ENCODE results near the gene GAK. TPM values are rescaled to one million over a fixed set of nuclear protein-coding genes. Genes with fewer than 3 reads are reported as not detected.

The GAK gene
- polyA plus RNA-seq, 2 donors: 82.3 to 147 TPM

DNA sequence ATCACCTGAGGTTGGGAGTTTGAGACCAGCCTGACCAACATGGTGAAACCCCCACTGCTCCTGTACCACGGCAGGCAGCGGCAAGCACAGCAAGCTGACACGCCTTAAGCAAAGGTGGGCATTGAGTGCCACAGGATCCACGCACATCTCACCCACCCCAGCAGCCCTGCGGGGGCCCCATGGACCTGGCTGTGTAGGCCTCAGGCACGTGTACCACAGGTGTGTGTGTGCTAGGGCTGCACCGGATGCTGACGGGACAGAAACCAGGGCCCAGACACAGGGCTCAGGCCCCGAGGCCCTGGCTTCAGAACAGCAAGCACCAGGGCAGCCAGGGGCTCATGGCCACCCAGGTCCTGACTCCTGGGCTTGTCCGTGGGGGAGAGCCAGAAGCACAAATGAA lies 46.8 kb downstream of the GAK start:
- H3K27me3 ChIP-seq (ENCODE audit: control insufficient read depth in 1 of 2, insufficient read depth in 2 of 2, low read length in 2 of 2): no peaks in the 10 kb centered on the region
- peaks cover 0 to 5% of the 10 kb centered on the region in 2 donors for H3K4me1 ChIP-seq (ENCODE audit: control insufficient read depth in 2 of 2, insufficient read depth in 2 of 2, low read length in 1 of 2)
- 90 to 92% methylated on average over 10 of the region's 10 CpGs for WGBS, 2 donors
- H3K9me3 ChIP-seq (ENCODE audit: control insufficient read depth in 2 of 2, insufficient read depth in 1 of 2, low read depth in 1 of 2, low read length in 1 of 2): peaks cover 0 to 8% of the 10 kb centered on the region in 2 donors
- H3K4me3 ChIP-seq (ENCODE audit: low read depth in 1 of 2, low read length in 2 of 2): no peak overlapping the region
- no peak overlapping the region for H3K27ac ChIP-seq (ENCODE audit: low read depth in 2 of 2, low read length in 1 of 2)
- peaks cover 13 to 92% of the 10 kb centered on the region in 2 donors for H3K36me3 ChIP-seq (ENCODE audit: control insufficient read depth in 2 of 2, insufficient read depth in 2 of 2, low read length in 1 of 2)

DNA sequence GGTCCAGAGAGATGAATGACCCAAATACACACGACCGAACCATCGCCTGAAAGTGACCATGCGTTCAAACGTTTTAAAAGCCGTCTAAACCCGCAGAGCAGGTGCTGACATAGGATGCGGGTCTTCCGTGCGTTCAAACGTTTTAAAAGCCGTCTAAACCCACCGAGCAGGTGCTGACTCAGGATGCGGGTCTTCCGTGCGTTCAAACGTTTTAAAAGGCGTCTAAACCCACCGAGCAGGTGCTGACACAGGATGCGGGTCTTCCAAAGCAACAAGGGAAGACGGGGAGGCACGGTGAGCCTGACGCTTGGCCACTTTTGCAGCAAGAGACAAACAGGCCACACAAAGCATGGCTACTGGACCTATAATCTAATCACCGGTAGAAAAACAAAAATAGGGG lies 47.2 kb downstream of the GAK start:
- H3K36me3 ChIP-seq (ENCODE audit: control insufficient read depth in 2 of 2, insufficient read depth in 2 of 2, low read length in 1 of 2): peaks cover 13 to 92% of the 10 kb centered on the region in 2 donors
- WGBS, 2 donors: 86 to 90% methylated on average over 24 of the region's 24 CpGs
- H3K27ac ChIP-seq (ENCODE audit: low read depth in 2 of 2, low read length in 1 of 2): no peak overlapping the region
- peaks cover 0 to 8% of the 10 kb centered on the region in 2 donors for H3K9me3 ChIP-seq (ENCODE audit: control insufficient read depth in 2 of 2, insufficient read depth in 1 of 2, low read depth in 1 of 2, low read length in 1 of 2)
- H3K4me3 ChIP-seq (ENCODE audit: low read depth in 1 of 2, low read length in 2 of 2): no peak overlapping the region
- H3K4me1 ChIP-seq (ENCODE audit: control insufficient read depth in 2 of 2, insufficient read depth in 2 of 2, low read length in 1 of 2): peaks cover 0 to 5% of the 10 kb centered on the region in 2 donors
- H3K27me3 ChIP-seq (ENCODE audit: control insufficient read depth in 1 of 2, insufficient read depth in 2 of 2, low read length in 2 of 2): no peaks in the 10 kb centered on the region

DNA sequence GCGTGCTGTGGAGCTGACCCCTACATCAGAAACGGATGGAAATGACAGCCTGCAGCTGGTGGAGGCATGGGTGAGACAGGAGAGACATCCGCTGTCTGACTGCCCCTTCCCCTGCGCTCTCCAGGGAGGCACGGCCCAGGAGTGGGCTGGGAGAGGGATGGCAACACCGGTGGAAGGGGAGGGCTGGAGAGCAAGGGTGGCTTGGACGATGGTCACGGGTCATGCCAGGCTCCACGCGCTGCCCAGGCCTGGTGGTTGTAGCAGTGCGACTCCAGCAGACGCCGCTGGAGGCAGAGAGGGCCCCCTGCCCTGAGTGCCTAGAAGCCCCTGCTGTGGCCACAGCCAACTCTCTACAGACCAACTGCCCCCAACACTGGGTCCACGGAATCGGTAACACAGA lies 47.9 kb downstream of the GAK start:
- H3K27me3 ChIP-seq (ENCODE audit: control insufficient read depth in 1 of 2, insufficient read depth in 2 of 2, low read length in 2 of 2): no peaks in the 10 kb centered on the region
- 84 to 92% methylated on average over 14 to 15 of the region's 15 CpGs for WGBS, 2 donors
- no peak overlapping the region for H3K4me3 ChIP-seq (ENCODE audit: low read depth in 1 of 2, low read length in 2 of 2)
- H3K9me3 ChIP-seq (ENCODE audit: control insufficient read depth in 2 of 2, insufficient read depth in 1 of 2, low read depth in 1 of 2, low read length in 1 of 2): peaks cover 0 to 8% of the 10 kb centered on the region in 2 donors
- peaks cover 0 to 5% of the 10 kb centered on the region in 2 donors for H3K4me1 ChIP-seq (ENCODE audit: control insufficient read depth in 2 of 2, insufficient read depth in 2 of 2, low read length in 1 of 2)
- H3K27ac ChIP-seq (ENCODE audit: low read depth in 2 of 2, low read length in 1 of 2): no peak overlapping the region
- peaks cover 13 to 87% of the 10 kb centered on the region in 2 donors for H3K36me3 ChIP-seq (ENCODE audit: control insufficient read depth in 2 of 2, insufficient read depth in 2 of 2, low read length in 1 of 2)

DNA sequence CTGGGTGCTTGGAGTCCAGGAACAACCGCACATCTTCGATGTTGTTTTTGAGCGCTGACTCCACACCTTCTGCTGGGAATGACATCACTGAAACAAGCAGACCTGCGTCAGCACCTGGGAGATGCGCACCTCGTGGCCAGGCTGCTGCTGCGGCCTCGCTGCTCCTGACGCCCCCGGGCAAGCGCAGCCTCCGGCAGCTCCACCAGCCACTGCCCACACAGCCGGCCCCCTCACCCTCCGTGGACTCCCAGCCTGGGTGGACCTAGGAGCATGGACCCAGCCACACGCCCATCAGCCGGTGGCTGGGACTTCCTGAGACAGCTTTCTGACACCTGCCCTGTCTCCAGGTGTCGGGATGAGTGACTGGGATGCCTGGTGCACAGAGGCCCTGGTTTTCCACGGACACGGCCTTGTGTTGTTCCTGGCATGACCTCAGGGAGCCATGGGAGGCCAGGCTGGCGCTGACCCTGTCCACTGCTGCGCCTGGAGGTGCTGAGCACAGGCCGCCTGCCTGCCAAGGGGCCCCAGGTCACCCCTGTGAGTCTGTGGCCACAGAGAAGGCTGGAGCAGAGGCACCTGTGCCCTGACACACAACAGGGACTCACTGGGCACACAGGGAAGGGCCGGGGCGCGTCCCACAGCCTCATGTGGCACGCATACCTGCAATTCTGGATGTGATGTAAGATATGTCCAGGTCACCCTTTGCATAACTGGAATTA lies 48.6 kb downstream of the GAK start:
- Histone ChIP-seq H3K4me3 (ENCODE audit: low read depth in 1 of 2, low read length in 2 of 2) (no peak overlapping the region), H3K9me3 (ENCODE audit: control insufficient read depth in 2 of 2, insufficient read depth in 1 of 2, low read depth in 1 of 2, low read length in 1 of 2) (peaks cover 0 to 8% of the 10 kb centered on the region in 2 donors), H3K27ac (ENCODE audit: low read depth in 2 of 2, low read length in 1 of 2) (no peak overlapping the region), H3K36me3 (ENCODE audit: control insufficient read depth in 2 of 2, insufficient read depth in 2 of 2, low read length in 1 of 2) (peaks cover 16 to 86% of the 10 kb centered on the region in 2 donors), H3K4me1 (ENCODE audit: control insufficient read depth in 2 of 2, insufficient read depth in 2 of 2, low read length in 1 of 2) (peaks cover 0 to 7% of the 10 kb centered on the region in 2 donors), H3K27me3 (ENCODE audit: control insufficient read depth in 1 of 2, insufficient read depth in 2 of 2, low read length in 2 of 2) (no peaks in the 10 kb centered on the region)
- WGBS, 2 donors: 92 to 94% methylated on average over 26 of the region's 26 CpGs

DNA sequence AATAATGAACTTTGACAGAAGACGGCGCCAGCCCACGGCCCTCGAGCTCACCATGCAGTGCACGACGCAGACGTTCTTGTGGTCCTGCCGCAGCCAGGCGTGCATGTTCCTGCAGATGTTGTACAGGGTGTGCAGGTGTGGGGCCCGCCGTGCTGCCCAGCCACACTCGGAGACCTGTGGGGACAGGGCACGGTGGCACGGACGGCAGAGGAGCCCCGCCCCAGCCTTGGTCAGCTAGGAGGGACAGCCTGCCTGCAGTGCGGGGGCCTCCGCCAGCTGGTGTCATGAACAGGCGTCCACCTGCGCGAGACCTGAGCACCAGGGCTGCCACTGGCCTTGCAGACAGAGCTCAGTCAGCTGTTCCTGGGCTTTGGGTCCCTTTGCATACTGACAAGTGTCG lies 49.5 kb downstream of the GAK start:
- peaks cover 13 to 78% of the 10 kb centered on the region in 2 donors for H3K36me3 ChIP-seq (ENCODE audit: control insufficient read depth in 2 of 2, insufficient read depth in 2 of 2, low read length in 1 of 2)
- no peaks in the 10 kb centered on the region for H3K27me3 ChIP-seq (ENCODE audit: control insufficient read depth in 1 of 2, insufficient read depth in 2 of 2, low read length in 2 of 2)
- peaks cover 0 to 4% of the 10 kb centered on the region in 2 donors for H3K9me3 ChIP-seq (ENCODE audit: control insufficient read depth in 2 of 2, insufficient read depth in 1 of 2, low read depth in 1 of 2, low read length in 1 of 2)
- WGBS, 2 donors: 94 to 96% methylated on average over 22 of the region's 22 CpGs
- peaks cover 0 to 7% of the 10 kb centered on the region in 2 donors for H3K4me1 ChIP-seq (ENCODE audit: control insufficient read depth in 2 of 2, insufficient read depth in 2 of 2, low read length in 1 of 2)
- H3K4me3 ChIP-seq (ENCODE audit: low read depth in 1 of 2, low read length in 2 of 2): no peak overlapping the region
- no peak overlapping the region for H3K27ac ChIP-seq (ENCODE audit: low read depth in 2 of 2, low read length in 1 of 2)

DNA sequence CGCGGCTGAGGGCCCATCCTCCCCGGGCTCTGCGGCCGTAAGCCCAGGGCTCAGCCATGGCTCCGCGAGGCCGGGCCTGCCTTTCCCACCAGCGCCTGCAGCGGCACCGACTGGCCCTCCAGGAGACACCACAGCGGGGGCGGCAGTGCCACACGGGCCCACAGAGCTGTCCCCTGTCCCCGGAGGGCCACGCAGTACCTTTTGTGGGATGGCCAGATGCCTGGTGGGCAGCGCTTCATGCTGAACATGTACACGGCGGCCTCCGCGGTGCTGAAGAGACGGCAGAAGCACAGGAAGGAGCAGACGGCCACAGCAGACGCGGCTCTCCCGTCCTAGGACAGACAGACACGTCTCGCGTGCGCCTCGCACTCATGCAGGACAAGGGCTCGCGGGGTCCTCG lies 50.4 kb downstream of the GAK start:
- no peaks in the 10 kb centered on the region for H3K27me3 ChIP-seq (ENCODE audit: control insufficient read depth in 1 of 2, insufficient read depth in 2 of 2, low read length in 2 of 2)
- H3K9me3 ChIP-seq (ENCODE audit: control insufficient read depth in 2 of 2, insufficient read depth in 1 of 2, low read depth in 1 of 2, low read length in 1 of 2): no peaks in the 10 kb centered on the region
- no peak overlapping the region for H3K27ac ChIP-seq (ENCODE audit: low read depth in 2 of 2, low read length in 1 of 2)
- peaks cover 15 to 77% of the 10 kb centered on the region in 2 donors for H3K36me3 ChIP-seq (ENCODE audit: control insufficient read depth in 2 of 2, insufficient read depth in 2 of 2, low read length in 1 of 2)
- peaks cover 0 to 2% of the 10 kb centered on the region in 2 donors for H3K4me1 ChIP-seq (ENCODE audit: control insufficient read depth in 2 of 2, insufficient read depth in 2 of 2, low read length in 1 of 2)
- no peak overlapping the region for H3K4me3 ChIP-seq (ENCODE audit: low read depth in 1 of 2, low read length in 2 of 2)
- 94% methylated on average over 34 of the region's 34 CpGs for WGBS, 2 donors

DNA sequence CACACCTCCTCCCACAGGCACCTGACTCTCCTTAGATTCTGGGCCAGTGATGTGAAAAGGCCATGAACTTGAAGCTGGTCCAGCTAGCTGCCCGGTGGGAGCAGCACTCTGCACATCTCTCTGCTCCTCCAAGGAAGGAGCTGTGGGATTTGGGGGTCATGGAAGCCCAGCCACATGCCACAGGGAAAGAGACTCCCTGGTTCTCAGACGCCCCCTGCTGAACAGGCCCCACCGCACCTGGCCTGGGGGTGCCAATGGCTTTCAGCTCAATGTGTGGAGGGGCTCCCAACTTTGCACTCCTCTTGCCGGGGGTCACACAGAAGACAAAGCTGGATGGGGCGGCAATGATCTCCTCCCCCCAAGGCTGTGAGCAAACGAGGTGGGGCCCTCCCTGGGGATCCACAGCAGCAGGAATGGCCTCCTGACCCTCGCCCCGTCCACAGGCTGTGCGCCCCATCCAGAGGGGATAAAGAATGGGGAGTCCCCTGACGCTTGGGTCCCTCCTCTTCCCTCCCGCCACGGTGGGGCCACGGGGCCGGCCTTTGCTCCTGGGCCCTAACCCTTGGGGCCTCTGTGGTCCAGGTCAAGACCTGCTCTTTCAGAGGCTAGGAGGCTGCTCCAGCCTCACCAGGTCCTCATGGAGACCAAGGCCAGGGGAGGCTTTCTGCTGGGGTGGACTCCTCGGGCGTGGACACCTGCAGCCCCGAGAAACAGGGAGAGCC lies 51.3 kb downstream of the GAK start:
- Histone ChIP-seq H3K4me1 (ENCODE audit: control insufficient read depth in 2 of 2, insufficient read depth in 2 of 2, low read length in 1 of 2) (peaks cover 0 to 2% of the 10 kb centered on the region in 2 donors), H3K36me3 (ENCODE audit: control insufficient read depth in 2 of 2, insufficient read depth in 2 of 2, low read length in 1 of 2) (peaks cover 20 to 80% of the 10 kb centered on the region in 2 donors), H3K27me3 (ENCODE audit: control insufficient read depth in 1 of 2, insufficient read depth in 2 of 2, low read length in 2 of 2) (no peaks in the 10 kb centered on the region), H3K9me3 (ENCODE audit: control insufficient read depth in 2 of 2, insufficient read depth in 1 of 2, low read depth in 1 of 2, low read length in 1 of 2) (no peaks in the 10 kb centered on the region), H3K27ac (ENCODE audit: low read depth in 2 of 2, low read length in 1 of 2) (no peak overlapping the region), H3K4me3 (ENCODE audit: low read depth in 1 of 2, low read length in 2 of 2) (no peak overlapping the region)
- 88 to 91% methylated on average over 17 of the region's 17 CpGs for WGBS, 2 donors

DNA sequence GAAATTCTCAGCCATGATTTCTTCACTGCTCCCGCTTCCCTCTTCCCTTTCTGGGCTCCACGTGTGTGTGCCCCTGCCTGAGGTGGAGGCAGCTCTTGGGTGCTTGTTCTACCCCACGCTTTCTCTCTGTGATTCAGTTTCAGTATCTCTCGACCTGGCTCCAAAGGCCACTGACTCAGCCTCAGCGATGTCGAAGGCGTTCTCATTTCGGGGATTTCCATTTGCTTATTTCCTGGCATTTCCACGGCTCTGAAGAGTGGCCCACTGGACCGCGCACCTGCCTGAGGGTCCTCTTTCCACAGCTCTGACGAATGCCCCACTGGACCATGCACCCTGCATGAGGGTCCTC lies 52.4 kb downstream of the GAK start:
- Histone ChIP-seq H3K4me1 (ENCODE audit: control insufficient read depth in 2 of 2, insufficient read depth in 2 of 2, low read length in 1 of 2) (peaks cover 0 to 2% of the 10 kb centered on the region in 2 donors), H3K27me3 (ENCODE audit: control insufficient read depth in 1 of 2, insufficient read depth in 2 of 2, low read length in 2 of 2) (no peaks in the 10 kb centered on the region), H3K27ac (ENCODE audit: low read depth in 2 of 2, low read length in 1 of 2) (no peak overlapping the region), H3K4me3 (ENCODE audit: low read depth in 1 of 2, low read length in 2 of 2) (no peak overlapping the region), H3K36me3 (ENCODE audit: control insufficient read depth in 2 of 2, insufficient read depth in 2 of 2, low read length in 1 of 2) (peaks cover 17 to 77% of the 10 kb centered on the region in 2 donors), H3K9me3 (ENCODE audit: control insufficient read depth in 2 of 2, insufficient read depth in 1 of 2, low read depth in 1 of 2, low read length in 1 of 2) (no peaks in the 10 kb centered on the region)
- 71 to 79% methylated on average over 12 of the region's 12 CpGs for WGBS, 2 donors

DNA sequence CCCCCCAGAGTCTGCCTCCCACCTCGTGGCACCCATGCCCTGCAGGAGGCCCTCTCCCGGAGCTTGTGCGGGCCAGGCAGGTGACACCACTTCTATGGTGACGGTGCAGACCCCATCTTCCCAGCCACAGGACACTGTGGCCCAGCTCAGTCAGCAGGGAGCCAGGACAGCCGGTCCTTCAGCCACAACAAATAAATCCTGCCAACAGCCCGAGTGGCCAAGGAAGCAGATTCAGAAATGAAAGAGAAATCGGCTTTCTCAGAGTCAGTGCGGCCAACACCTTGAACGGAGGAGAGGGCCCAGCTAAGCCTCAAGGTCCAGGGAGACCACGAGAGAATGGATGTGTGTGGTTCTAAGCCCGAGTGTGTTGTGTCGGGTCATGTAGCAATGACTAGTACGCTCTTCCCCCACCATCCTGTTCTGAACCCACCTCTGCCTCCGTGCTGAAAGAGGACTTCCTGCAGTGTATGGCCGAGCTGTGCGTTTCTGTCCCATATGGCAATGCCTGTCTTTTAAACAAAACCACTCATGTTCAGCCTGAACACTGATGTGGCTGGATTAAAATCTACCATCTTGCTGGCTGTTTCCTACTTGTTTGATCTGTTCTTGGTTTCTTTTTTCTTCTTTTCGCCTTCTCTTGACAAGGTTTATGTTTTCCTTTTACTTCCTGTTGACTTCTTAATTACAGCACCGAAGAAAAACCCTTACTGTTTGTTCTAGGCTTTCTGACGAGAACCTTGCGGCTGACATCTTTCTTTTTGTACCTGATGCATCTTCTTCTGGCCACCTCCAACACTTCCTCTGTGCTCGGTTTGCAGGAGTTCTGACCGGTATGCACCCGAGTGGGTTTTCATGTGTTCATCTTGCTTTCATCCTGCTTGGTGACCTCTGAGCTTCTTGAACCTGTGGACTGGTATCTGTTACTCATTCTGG lies 53.1 kb downstream of the GAK start:
- H3K27ac ChIP-seq (ENCODE audit: low read depth in 2 of 2, low read length in 1 of 2): peak overlapping the region in 1 of 2 donors; percentile 35
- H3K36me3 ChIP-seq (ENCODE audit: control insufficient read depth in 2 of 2, insufficient read depth in 2 of 2, low read length in 1 of 2): peaks cover 17 to 73% of the 10 kb centered on the region in 2 donors
- H3K4me3 ChIP-seq (ENCODE audit: low read depth in 1 of 2, low read length in 2 of 2): no peak overlapping the region
- WGBS, 2 donors: 84 to 85% methylated on average over 23 of the region's 23 CpGs
- no peaks in the 10 kb centered on the region for H3K9me3 ChIP-seq (ENCODE audit: control insufficient read depth in 2 of 2, insufficient read depth in 1 of 2, low read depth in 1 of 2, low read length in 1 of 2)
- no peaks in the 10 kb centered on the region for H3K27me3 ChIP-seq (ENCODE audit: control insufficient read depth in 1 of 2, insufficient read depth in 2 of 2, low read length in 2 of 2)
- H3K4me1 ChIP-seq (ENCODE audit: control insufficient read depth in 2 of 2, insufficient read depth in 2 of 2, low read length in 1 of 2): peaks cover 0 to 2% of the 10 kb centered on the region in 2 donors
